IMR-90 (cell line): ENCODE data around the gene TCFL5. TPM values are rescaled to one million over a fixed set of nuclear protein-coding genes. Genes with fewer than 3 reads are reported as not detected.

Experiments used
- ATAC-seq: fragments of 200-7000 bp; cut with Tn5 transposase; 2 replicates; pipeline ENCODE4 v1.9.1; 2020; ENCODE audit warnings: low read depth, mild to moderate bottlenecking, moderate library complexity
- BruUV-seq: library from RNA; stranded (reverse); fragments of 400-500 nt; replicated peaks from 2 replicates; lab custom pipeline; 2021; lab: Mats Ljungman, UMichigan
- CTCF ChIA-PET: fragments of 300-600 bp; formaldehyde crosslinking; extraction: SDS; loops from one replicate; lab custom pipeline; 2021; ENCODE audit warnings: antibody characterized with exemption; lab: Yijun Ruan, JAX
- POLR2A ChIA-PET: fragments of 300-600 bp; sonication (Branson Sonifier 250); formaldehyde crosslinking; loops from one replicate; lab custom pipeline; 2022; ENCODE audit warnings: antibody characterized with exemption; ENCODE audit not compliant: unreplicated experiment; lab: Charles Lee
- DNase-seq: peaks from one replicate; pipeline ENCODE4 v3.0.0; 2013
- H2AFZ ChIP-seq: replicated peaks from 2 replicates; pipeline ENCODE3; 2013; ENCODE audit warnings: low read length, mild to moderate bottlenecking; ENCODE audit not compliant: poor library complexity
- H2AK5ac ChIP-seq: 2 replicates; pipeline ENCODE4 v1.6.1; 2013; ENCODE audit warnings: low read depth, low read length, inconsistent platforms
- H2AK9ac ChIP-seq: replicated peaks from 2 replicates; pipeline ENCODE3; 2013; ENCODE audit warnings: mild to moderate bottlenecking, low read depth, low read length, moderate library complexity; ENCODE audit not compliant: poor library complexity
- H2BK120ac ChIP-seq: 2 replicates; pipeline ENCODE4 v1.6.1; 2013; ENCODE audit warnings: low read depth, low read length, inconsistent platforms
- H2BK15ac ChIP-seq: 3 replicates; pipeline ENCODE4 v1.6.1; 2013; ENCODE audit warnings: low read depth, low read length, inconsistent platforms
- H2BK20ac ChIP-seq: 2 replicates; pipeline ENCODE4 v1.6.1; 2013; ENCODE audit warnings: low read depth, mild to moderate bottlenecking, inconsistent platforms, low read length, moderate library complexity
- H2BK5ac ChIP-seq: 2 replicates; pipeline ENCODE4 v1.6.1; 2013; ENCODE audit warnings: mild to moderate bottlenecking, low read depth, low read length, inconsistent platforms; ENCODE audit not compliant: poor library complexity, severe bottlenecking
- H3K14ac ChIP-seq: replicated peaks from 2 replicates; pipeline ENCODE4 v1.6.1; 2013; ENCODE audit warnings: low read depth, low read length, inconsistent platforms
- H3K18ac ChIP-seq: 2 replicates; pipeline ENCODE4 v1.6.1; 2013; ENCODE audit warnings: low read depth, low read length, control low read depth
- H3K23ac ChIP-seq: 2 replicates; pipeline ENCODE4 v1.6.1; 2013; ENCODE audit warnings: low read depth, low read length, inconsistent platforms
- H3K27ac ChIP-seq: 2 replicates; pipeline ENCODE4 v1.5.1; 2013; ENCODE audit warnings: mild to moderate bottlenecking, control low read depth, low read length; ENCODE audit not compliant: insufficient read depth
- H3K27me3 ChIP-seq: 2 replicates; pipeline ENCODE4 v1.6.1; 2013; ENCODE audit warnings: low read length; ENCODE audit not compliant: control insufficient read depth, insufficient read depth
- H3K36me3 ChIP-seq: 2 replicates; pipeline ENCODE4 v1.6.1; 2013; ENCODE audit warnings: low read length, mixed read lengths; ENCODE audit not compliant: control insufficient read depth, insufficient read depth
- H3K4ac ChIP-seq: 2 replicates; pipeline ENCODE4 v1.6.1; 2013; ENCODE audit warnings: low read depth, low read length, inconsistent platforms
- H3K4me1 ChIP-seq: 2 replicates; pipeline ENCODE4 v1.6.1; 2013; ENCODE audit warnings: low read length, mixed read lengths; ENCODE audit not compliant: control insufficient read depth, insufficient read depth
- H3K4me2 ChIP-seq: 2 replicates; pipeline ENCODE4 v1.6.1; 2013; ENCODE audit warnings: low read depth, mild to moderate bottlenecking, control low read depth, low read length, moderate library complexity
- H3K4me3 ChIP-seq: 2 replicates; pipeline ENCODE4 v1.5.1; 2013; ENCODE audit warnings: low read depth, mild to moderate bottlenecking, control low read depth, low read length, moderate library complexity; ENCODE audit not compliant: insufficient read depth
- H3K56ac ChIP-seq: 2 replicates; pipeline ENCODE4 v1.6.1; 2013; ENCODE audit warnings: low read length, inconsistent platforms; ENCODE audit not compliant: insufficient read depth; ENCODE audit errors: extremely low read depth
- H3K79me1 ChIP-seq, 2 experiments: 2 replicates each; pipeline ENCODE4 v1.6.1; 2013; ENCODE audit warnings: low read length in 2 of 2, inconsistent platforms in 1 of 2, low read depth in 1 of 2
- H3K9ac ChIP-seq: 2 replicates; pipeline ENCODE4 v1.6.1; 2013; ENCODE audit warnings: low read depth, low read length, control low read depth
- H3K9me1 ChIP-seq: 2 replicates; pipeline ENCODE4 v1.6.1; 2013; ENCODE audit warnings: low read length, inconsistent platforms; ENCODE audit not compliant: insufficient read depth
- H3K9me3 ChIP-seq: 2 replicates; pipeline ENCODE4 v1.6.1; 2013; ENCODE audit warnings: low read length; ENCODE audit not compliant: control insufficient read depth, insufficient read depth
- H4K20me1 ChIP-seq: 2 replicates; pipeline ENCODE4 v1.6.1; 2013; ENCODE audit warnings: low read length, inconsistent platforms; ENCODE audit not compliant: insufficient read depth
- H4K5ac ChIP-seq: 2 replicates; pipeline ENCODE4 v1.6.1; 2013; ENCODE audit warnings: mild to moderate bottlenecking, low read depth, low read length, control low read depth
- H4K8ac ChIP-seq, 2 experiments: 2 replicates each; pipeline ENCODE4 v1.6.1; 2013; ENCODE audit warnings: low read depth in 2 of 2, low read length in 2 of 2, control low read depth in 1 of 2, inconsistent platforms in 1 of 2
- H4K91ac ChIP-seq: 2 replicates; pipeline ENCODE4 v1.6.1; 2013; ENCODE audit warnings: low read depth, low read length, inconsistent platforms; ENCODE audit not compliant: insufficient read depth
- CEBPB ChIP-seq: IDR thresholded peaks from 2 replicates; pipeline ENCODE4 v1.6.1; 2012; ENCODE audit warnings: low read depth, low read length, improper control_type of control experiment
- CHD1 ChIP-seq: IDR thresholded peaks from 2 replicates; pipeline ENCODE4 v1.6.1; 2012; ENCODE audit warnings: low read depth, low read length, improper control_type of control experiment
- CTCF ChIP-seq: conservative IDR thresholded peaks from 2 replicates; pipeline ENCODE4 v1.5.1; 2012; ENCODE audit warnings: mild to moderate bottlenecking, low read depth, low read length, improper control_type of control experiment
- ELK1 ChIP-seq: fragments of 150-350 bp; IDR thresholded peaks from 2 replicates; pipeline ENCODE4 v1.6.1; 2016; ENCODE audit warnings: low read depth, mild to moderate bottlenecking, low read length, moderate library complexity, borderline replicate concordance
- FOS ChIP-seq: fragments of 150-350 bp; IDR thresholded peaks from 2 replicates; pipeline ENCODE4 v1.6.1; 2016; ENCODE audit warnings: low read depth, low read length
- MAFK ChIP-seq: IDR thresholded peaks from 2 replicates; pipeline ENCODE4 v1.6.1; 2012; ENCODE audit warnings: low read depth, low read length, improper control_type of control experiment
- MAZ ChIP-seq: IDR thresholded peaks from 2 replicates; pipeline ENCODE4 v1.6.1; 2012; ENCODE audit warnings: low read depth, mild to moderate bottlenecking, low read length, improper control_type of control experiment, moderate library complexity, borderline replicate concordance
- NFE2L2 ChIP-seq: fragments of 150-350 bp; IDR thresholded peaks from 2 replicates; pipeline ENCODE4 v1.6.1; 2016; ENCODE audit warnings: low read depth, mild to moderate bottlenecking, low read length
- POLR2A ChIP-seq: IDR thresholded peaks from 2 replicates; pipeline ENCODE4 v1.6.1; 2012; ENCODE audit warnings: mild to moderate bottlenecking, low read depth, low read length
- RAD21 ChIP-seq: IDR thresholded peaks from 2 replicates; pipeline ENCODE4 v1.6.1; 2012; ENCODE audit warnings: low read length, improper control_type of control experiment
- RCOR1 ChIP-seq: IDR thresholded peaks from 2 replicates; pipeline ENCODE4 v1.6.1; 2012; ENCODE audit warnings: mild to moderate bottlenecking, low read length, improper control_type of control experiment; ENCODE audit not compliant: insufficient replicate concordance
- SMC3 ChIP-seq: fragments of 150-350 bp; IDR thresholded peaks from 2 replicates; pipeline ENCODE4 v1.6.1; 2016; ENCODE audit warnings: low read depth, mild to moderate bottlenecking, antibody characterized with exemption, low read length, moderate library complexity
- WGBS, 2 experiments: methylation state at CpG; one replicate each; pipeline versions ENCODE4 v1.1.5 to v1.1.7; 2013; ENCODE audit warnings: missing lambda C conversion rate in 2 of 2; ENCODE audit not compliant: insufficient read length in 1 of 2; ENCODE audit errors: extremely low coverage in 2 of 2; 5-methylcytosine and 5-hydroxymethylcytosine counted together
- dilution Hi-C: fragments of 300-500 bp; cut with HindIII; formaldehyde crosslinking; loops from one replicate; pipeline ENCODE4 v1.14.3; 2018; ENCODE audit warnings: low sequenced_read_pairs; ENCODE audit not compliant: unreplicated experiment
- in situ Hi-C: fragments of 300-500 bp; cut with MboI; formaldehyde crosslinking; loops from 3 replicates; pipeline ENCODE4 v1.14.3; 2019; ENCODE audit warnings: low sequenced_read_pairs, inconsistent platforms, mixed read lengths
- intact Hi-C: fragments of 100-400 bp; cut with micrococcal nuclease; formaldehyde crosslinking; loops from 2 replicates; pipeline ENCODE4 v1.10.0; 2022
- polyA plus RNA-seq, 3 experiments: library from polyadenylated mRNA; depleted of rRNA; stranded (reverse); fragments of >200 nt; gene quantifications; 2 replicates each; pipeline ENCODE4 v1.2.3, GENCODE V29; 2012; ENCODE audit warnings: low replicate concordance in 1 of 3
- total RNA-seq: library from RNA; depleted of rRNA; stranded (reverse); fragments of >200 nt; gene quantifications from 2 replicates; pipeline ENCODE4 v1.2.3, GENCODE V29; 2012

The TCFL5 gene
- total and polyA plus RNA-seq, 2 of the 4 experiments (the other 2 are of a cell fraction) = 6.0 to 8.2 TPM

DNA sequence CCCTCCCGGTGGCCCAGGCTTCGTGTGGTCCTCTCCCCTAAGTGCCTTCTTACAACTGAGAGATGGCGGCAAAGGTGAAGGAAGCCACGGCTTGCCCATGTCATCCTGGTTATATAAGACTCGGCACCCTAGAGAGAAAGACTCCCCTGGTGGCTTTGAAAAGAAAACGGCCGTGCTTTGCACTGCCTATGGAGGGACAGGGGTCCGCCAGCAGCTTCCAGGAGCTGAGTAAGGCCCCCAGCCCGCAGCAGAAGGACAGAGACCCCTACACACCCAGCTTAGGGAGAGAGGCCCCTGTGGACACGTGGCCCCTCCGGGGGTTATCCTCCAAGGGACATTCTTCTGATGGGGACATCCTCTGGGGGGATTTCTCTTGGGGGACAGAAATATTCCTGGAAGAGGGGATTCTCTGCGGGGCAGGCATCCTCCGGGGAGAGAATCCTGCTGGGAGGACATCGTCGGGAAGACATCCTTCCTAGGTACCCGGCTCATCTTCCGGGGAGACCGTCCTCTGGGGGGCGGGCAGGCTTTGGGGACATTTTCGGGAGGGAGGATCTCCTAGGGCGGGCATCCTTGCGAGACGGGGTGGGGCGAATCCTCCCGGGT lies 57.5 kb downstream of the TCFL5 start:
- Histone ChIP-seq H2BK120ac (peak overlapping the region; percentile 46; the same call in 1 of the 2 replicates), H3K4me1 (peaks cover 10% of the 10 kb centered on the region), H3K27me3 (no peaks in the 10 kb centered on the region), H3K23ac (0 out of 2 replicates have a peak overlapping the region, but pooled peaks have one; percentile 59), H3K36me3 (peaks cover 33% of the 10 kb centered on the region), H4K91ac (no peak overlapping the region; the same call in 1 of the 2 replicates), H3K9ac (peak overlapping the region; percentile 37), H2BK15ac (peak overlapping the region; percentile 27; the same call in 1 of the 3 replicates), H3K4ac (peak overlapping the region; percentile 50), H4K20me1 (peaks cover 32% of the 10 kb centered on the region), H2AK5ac (no peak overlapping the region), H3K27ac (peak overlapping the region; percentile 51), H3K56ac (no peak overlapping the region), H3K14ac (0 out of 2 replicates have a peak overlapping the region, but pooled peaks have one; percentile 37), H2AK9ac (peak overlapping the region; percentile 84), H4K5ac (peak overlapping the region; percentile 64), H4K8ac (peak overlapping the region; percentile 83 to 99; a peak in 3 of 4 replicates), H3K9me3 (no peaks in the 10 kb centered on the region), H2BK5ac (no peak overlapping the region), H3K4me3 (peak overlapping the region; percentile 100), H3K4me2 (peak overlapping the region; percentile 27), H3K9me1 (no peaks in the 10 kb centered on the region), H2AFZ (peak overlapping the region; percentile 85), H3K79me1 (peaks cover 9 to 34% of the 10 kb centered on the region in 2 experiments), H2BK20ac (no peak overlapping the region), H3K18ac (peak overlapping the region; percentile 2; the same call in 1 of the 2 replicates)
- intact Hi-C loops (no loop called here), in situ Hi-C loops (no loop called here), dilution Hi-C loops (no loop called here)
- CTCF ChIA-PET = no interaction called here
- no peak for DNase-seq
- 20% methylated on average over 9 of the region's 25 CpGs; no CpG with 5 or more reads in 1 of the 2 experiments for WGBS, 2 experiments
- POLR2A ChIA-PET = no interaction called here
- TF ChIP-seq SMC3 (no peak), MAZ (no peak), ELK1 (no peak), MAFK (no peak), POLR2A (no peak), CEBPB (no peak), CTCF (no peak), NFE2L2 (no peak), RAD21 (no peak), RCOR1 (no peak), CHD1 (no peak), FOS (no peak)
- no TSS peak for BruUV-seq
- ATAC-seq = peak; percentile 11; the same call in 1 of the 2 replicates
